RWPE1 (cell line): ENCODE measurements around the gene SFR1.

Experiments
- CTCF ChIA-PET: fragments of 350-600 bp; sonication (Branson Sonifier 250); formaldehyde crosslinking; extraction: SDS; loops from one replicate; lab custom pipeline; 2021; lab: Yijun Ruan, JAX
- POLR2A ChIA-PET: fragments of 400-600 bp; formaldehyde crosslinking; extraction: SDS; loops from one replicate; lab custom pipeline; 2020; ENCODE audit warnings: antibody characterized with exemption; ENCODE audit not compliant: low non-redundant PET; lab: Yijun Ruan, JAX
- DNase-seq: peaks from one replicate; pipeline ENCODE4 v3.0.0; 2012; ENCODE audit warnings: low spot score
- H3K27ac ChIP-seq: fragments of 450-650 bp; 2 replicates; pipeline ENCODE4 v1.5.1; 2017
- TF ChIP-seq, protein P1 (sequence below): fragments of 450-650 bp; conservative IDR thresholded peaks from 2 replicates; pipeline ENCODE4 v1.5.1; 2017; ENCODE audit warnings: low read depth, mild to moderate bottlenecking

The SFR1 gene

DNA sequence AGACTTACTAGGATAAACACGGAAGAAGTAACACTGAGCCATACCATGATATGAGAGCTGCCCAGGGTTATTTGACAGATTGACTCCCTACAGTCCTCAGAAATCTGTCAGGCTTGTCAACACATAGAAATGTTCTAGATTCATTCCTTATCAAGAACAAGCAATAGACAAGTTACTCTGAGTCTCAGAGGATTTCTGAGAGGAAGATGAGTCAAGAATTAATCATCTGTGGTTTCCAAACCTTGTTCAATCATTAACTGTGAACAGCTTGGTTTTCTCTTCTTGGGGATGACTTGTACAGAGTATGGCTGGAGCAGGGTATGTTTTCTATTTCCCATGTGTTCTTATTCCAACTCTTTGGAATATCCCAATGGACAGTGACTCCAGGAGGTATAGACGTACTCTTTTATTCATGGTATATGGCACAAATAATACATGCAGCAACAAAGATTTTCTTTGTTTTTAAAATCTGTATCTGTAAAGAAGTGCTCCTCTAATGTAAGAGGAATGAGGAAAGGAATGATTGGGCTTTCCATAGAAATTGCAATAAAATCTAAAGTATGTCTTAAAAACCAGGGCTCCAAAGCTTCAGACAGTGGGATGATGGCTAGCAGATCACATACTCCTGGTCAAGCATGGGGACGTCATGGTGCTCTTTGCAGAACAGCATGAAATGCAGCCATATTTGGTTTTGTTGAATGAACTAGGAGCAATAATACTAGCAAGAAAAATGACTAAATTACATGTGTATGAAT, 11.9 kb upstream of the SFR1 start:
- DNase-seq: peak; percentile 79
- CTCF ChIA-PET: interaction anchor here (0.7 to 1.6 kb wide), 3 partner anchors 11 to 1265 kb away, joined by 4 to 11 read pairs (median 6); partner anchors contain the start of gene SFR1
- TF ChIP-seq, protein P1, sequence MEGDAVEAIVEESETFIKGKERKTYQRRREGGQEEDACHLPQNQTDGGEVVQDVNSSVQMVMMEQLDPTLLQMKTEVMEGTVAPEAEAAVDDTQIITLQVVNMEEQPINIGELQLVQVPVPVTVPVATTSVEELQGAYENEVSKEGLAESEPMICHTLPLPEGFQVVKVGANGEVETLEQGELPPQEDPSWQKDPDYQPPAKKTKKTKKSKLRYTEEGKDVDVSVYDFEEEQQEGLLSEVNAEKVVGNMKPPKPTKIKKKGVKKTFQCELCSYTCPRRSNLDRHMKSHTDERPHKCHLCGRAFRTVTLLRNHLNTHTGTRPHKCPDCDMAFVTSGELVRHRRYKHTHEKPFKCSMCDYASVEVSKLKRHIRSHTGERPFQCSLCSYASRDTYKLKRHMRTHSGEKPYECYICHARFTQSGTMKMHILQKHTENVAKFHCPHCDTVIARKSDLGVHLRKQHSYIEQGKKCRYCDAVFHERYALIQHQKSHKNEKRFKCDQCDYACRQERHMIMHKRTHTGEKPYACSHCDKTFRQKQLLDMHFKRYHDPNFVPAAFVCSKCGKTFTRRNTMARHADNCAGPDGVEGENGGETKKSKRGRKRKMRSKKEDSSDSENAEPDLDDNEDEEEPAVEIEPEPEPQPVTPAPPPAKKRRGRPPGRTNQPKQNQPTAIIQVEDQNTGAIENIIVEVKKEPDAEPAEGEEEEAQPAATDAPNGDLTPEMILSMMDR: no peak
- no peak overlapping the region; the same call in 1 of the 2 replicates for H3K27ac ChIP-seq
- POLR2A ChIA-PET: interaction anchor here (1.3 kb wide), 1 partner anchor 11 kb away, joined by 5 read pairs; the partner anchor contains the start of gene SFR1

DNA sequence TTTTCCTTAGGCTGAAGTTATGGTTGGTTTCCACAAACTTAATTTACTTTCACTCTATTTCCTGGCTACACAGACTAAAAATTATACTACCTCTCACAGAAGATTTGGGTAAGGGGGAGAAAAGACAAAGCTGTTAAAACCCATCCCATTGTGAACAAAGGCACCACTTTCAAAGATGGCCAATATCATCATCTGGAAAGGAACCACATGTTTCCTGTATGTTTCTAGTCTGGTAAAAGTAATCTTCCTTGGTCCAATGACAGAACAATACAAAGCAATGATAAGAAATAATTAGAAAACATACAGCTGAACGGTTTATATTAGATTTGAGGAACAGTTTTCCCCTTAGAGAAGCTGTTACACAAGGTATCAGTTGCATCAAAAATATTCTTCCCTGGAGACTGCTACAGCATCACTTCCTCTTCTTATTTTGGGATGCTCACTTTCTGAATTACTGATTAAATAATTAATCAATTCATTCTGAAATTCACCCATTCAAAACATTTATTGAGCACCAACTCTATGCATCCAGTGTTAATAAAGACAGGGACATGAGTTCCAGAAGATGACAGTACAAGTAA, 8.5 kb upstream of the SFR1 start:
- DNase-seq: no peak
- ChIA-PET POLR2A (no interaction called here), CTCF (interaction anchor here (0.5 kb wide), 1 partner anchor 788 kb away, joined by 3 read pairs; no protein-coding TSS in a partner anchor)
- no peak overlapping the region for H3K27ac ChIP-seq
- TF ChIP-seq, protein P1: no peak

DNA sequence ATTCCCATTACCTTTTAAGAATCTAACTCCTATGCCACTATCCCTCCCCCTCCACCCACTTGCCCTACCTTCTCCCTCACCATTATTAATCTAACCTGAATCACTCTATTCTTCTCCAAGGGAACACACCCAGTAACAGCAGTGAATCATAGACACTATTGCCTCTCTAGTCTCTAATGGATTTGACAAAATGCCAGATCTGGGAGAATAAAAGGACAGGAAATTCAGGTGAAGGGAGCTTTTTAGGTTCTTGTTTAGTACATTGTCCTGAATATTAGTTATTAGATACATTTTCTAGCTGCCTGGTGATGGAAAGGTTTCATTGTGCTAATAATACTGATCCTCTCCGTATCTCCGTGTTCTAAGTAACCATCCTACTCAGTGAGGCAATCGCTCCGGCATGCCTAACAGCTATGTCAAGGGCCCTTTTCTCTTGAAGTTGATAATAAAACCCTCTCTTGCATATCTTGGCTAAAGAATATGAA, 4.1 kb upstream of the SFR1 start:
- peak; percentile 88 for DNase-seq

DNA sequence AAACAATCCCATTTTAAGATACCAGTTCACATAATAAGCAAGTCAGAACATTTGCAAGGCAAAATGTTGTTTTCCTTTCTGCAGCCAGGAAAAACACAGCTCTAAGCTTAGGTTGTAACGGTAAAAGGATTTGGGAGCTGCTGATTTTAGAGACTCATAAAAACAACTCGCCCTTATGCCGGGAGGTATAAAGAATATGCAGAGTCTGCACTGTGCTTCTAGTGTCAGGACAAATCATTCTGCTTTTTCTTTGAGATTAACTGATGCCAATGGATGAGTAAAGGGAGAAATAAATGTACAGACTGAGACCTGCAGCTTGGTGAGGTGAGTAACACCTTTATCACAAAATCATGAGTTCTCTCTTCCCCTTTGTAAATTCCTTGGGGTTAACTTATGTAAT, 2.0 kb upstream of the SFR1 start:
- no peak overlapping the region for H3K27ac ChIP-seq
- ChIA-PET POLR2A (interaction anchor here (1.4 kb wide), 1 partner anchor 60 kb away, joined by 8 read pairs; no protein-coding TSS in a partner anchor), CTCF (interaction anchor here (1.4 to 2.4 kb wide), 2 partner anchors 10 to 18 kb away, joined by 3 to 11 read pairs; no protein-coding TSS in a partner anchor)

More for the DNA sequence above, 4.1 kb upstream of the SFR1 start:
- ChIA-PET CTCF (interaction anchor here (0.8 kb wide), 1 partner anchor 36 kb away, joined by 3 read pairs; no protein-coding TSS in a partner anchor), POLR2A (no interaction called here)
- H3K27ac ChIP-seq: no peak overlapping the region
- TF ChIP-seq, protein P1: no peak

DNA sequence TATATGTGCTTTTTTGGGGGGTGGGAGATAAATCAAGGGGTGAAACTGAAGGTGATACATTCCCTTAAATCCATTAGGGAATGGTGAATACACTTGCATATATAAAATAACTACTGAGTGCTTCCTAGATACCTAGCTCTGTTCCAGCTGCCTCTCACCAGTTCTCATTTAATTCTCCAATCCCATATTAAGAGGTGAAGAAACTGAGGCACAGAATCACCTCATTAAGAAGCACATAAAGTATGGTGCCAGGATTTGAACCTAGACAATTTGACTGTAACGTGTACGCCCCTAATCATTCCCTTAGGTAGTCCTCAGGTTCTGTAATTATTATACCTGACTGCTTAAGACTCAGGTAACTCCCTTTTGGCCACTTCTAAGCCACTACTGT, 1.5 kb upstream of the SFR1 start:
- POLR2A ChIA-PET: interaction anchor here (0.6 to 1.4 kb wide), 3 partner anchors 32 to 61 kb away, joined by 4 to 8 read pairs (median 4); no protein-coding TSS in a partner anchor
- peak overlapping the region; percentile 100 for H3K27ac ChIP-seq
- TF ChIP-seq, protein P1: no peak
- DNase-seq: no peak
- CTCF ChIA-PET: interaction anchor here (0.6 to 2.4 kb wide), 3 partner anchors 11 to 27 kb away, joined by 3 to 13 read pairs (median 11); no protein-coding TSS in a partner anchor

More for the DNA sequence above, 2.0 kb upstream of the SFR1 start:
- no peak for DNase-seq
- TF ChIP-seq, protein P1: no peak
